GM23338 (cell line): ENCODE data around the gene ZBTB34. TPM values are rescaled to one million over a fixed set of nuclear protein-coding genes. Genes with fewer than 3 reads are reported as not detected.

Experiments
- ATAC-seq: fragments of 200-7000 bp; cut with Tn5 transposase; 3 replicates; pipeline ENCODE4 v1.9.1; 2020
- DNase-seq: peaks from one replicate; pipeline ENCODE4 v3.0.0-alpha.2; 2015; ENCODE audit warnings: low spot score
- H2AFZ ChIP-seq: fragments of 200-600 bp; sonication (generic); 2 replicates; pipeline ENCODE4 v1.8.0; 2016; ENCODE audit warnings: antibody characterized with exemption, mild to moderate bottlenecking, moderate library complexity
- H3F3A ChIP-seq: fragments of 200-600 bp; sonication (generic); replicated peaks from 2 replicates; pipeline ENCODE4 v1.8.0; 2017; ENCODE audit warnings: antibody characterized with exemption, mixed run types, low read depth
- H3K27ac ChIP-seq: fragments of 200-600 bp; sonication (generic); 2 replicates; pipeline ENCODE4 v1.6.1; 2016; ENCODE audit warnings: low read depth
- H3K27me3 ChIP-seq: fragments of 200-600 bp; sonication (generic); 2 replicates; pipeline ENCODE4 v1.8.0; 2016; ENCODE audit warnings: mild to moderate bottlenecking, mixed run types, moderate library complexity; ENCODE audit not compliant: insufficient read depth
- H3K36me3 ChIP-seq: fragments of 200-600 bp; sonication (generic); 2 replicates; pipeline ENCODE4 v1.8.0; 2016; ENCODE audit warnings: mild to moderate bottlenecking; ENCODE audit not compliant: insufficient read depth
- H3K4me1 ChIP-seq: fragments of 200-600 bp; sonication (generic); 2 replicates; pipeline ENCODE4 v1.8.0; 2016; ENCODE audit warnings: mild to moderate bottlenecking, moderate library complexity; ENCODE audit not compliant: insufficient read depth
- H3K4me2 ChIP-seq: fragments of 200-600 bp; sonication (generic); 2 replicates; pipeline ENCODE4 v1.7.1; 2017; ENCODE audit warnings: mixed run types
- H3K4me3 ChIP-seq: fragments of 200-600 bp; sonication (generic); 2 replicates; pipeline ENCODE4 v1.6.1; 2016; ENCODE audit warnings: mixed run types
- H3K79me2 ChIP-seq: fragments of 200-600 bp; sonication (generic); replicated peaks from 2 replicates; pipeline ENCODE4 v1.8.0; 2017; ENCODE audit warnings: mild to moderate bottlenecking; ENCODE audit not compliant: insufficient read depth
- H3K9me2 ChIP-seq: fragments of 200-600 bp; sonication (generic); 2 replicates; pipeline ENCODE4 v1.8.0; 2017; ENCODE audit not compliant: insufficient read depth
- H4K20me1 ChIP-seq: fragments of 200-600 bp; sonication (generic); replicated peaks from 2 replicates; pipeline ENCODE4 v1.8.0; 2017; ENCODE audit warnings: mild to moderate bottlenecking; ENCODE audit not compliant: insufficient read depth
- H3K27ac Mint-ChIP-seq: 2 replicates; pipeline ENCODE4 v1.8.0; 2020; ENCODE audit warnings: inconsistent platforms, mild to moderate bottlenecking, moderate library complexity, mixed read lengths
- H3K27me3 Mint-ChIP-seq: 3 replicates; pipeline ENCODE4 v1.8.0; 2022; ENCODE audit warnings: low read depth, mild to moderate bottlenecking, moderate library complexity, mixed read lengths, inconsistent platforms; ENCODE audit not compliant: insufficient read depth, poor library complexity
- H3K36me3 Mint-ChIP-seq: 3 replicates; pipeline ENCODE4 v1.8.0; 2021; ENCODE audit warnings: low read depth, mild to moderate bottlenecking, inconsistent platforms, moderate library complexity, mixed read lengths
- H3K4me1 Mint-ChIP-seq: 3 replicates; pipeline ENCODE4 v1.8.0; 2020; ENCODE audit warnings: mild to moderate bottlenecking, inconsistent platforms, mixed read lengths
- H3K4me3 Mint-ChIP-seq: 3 replicates; pipeline ENCODE4 v1.8.0; 2021; ENCODE audit warnings: moderate library complexity, mild to moderate bottlenecking, inconsistent platforms, mixed read lengths
- H3K9me3 Mint-ChIP-seq: 3 replicates; pipeline ENCODE4 v1.8.0; 2020; ENCODE audit warnings: moderate library complexity, mild to moderate bottlenecking, inconsistent platforms, mixed read lengths
- CREB1 ChIP-seq: fragments of 250-450 bp; sonication (Bioruptor Pico); IDR thresholded peaks from 2 replicates; pipeline ENCODE4 v1.5.0; 2020; ENCODE audit warnings: low read depth, mild to moderate bottlenecking, moderate library complexity
- JUNB ChIP-seq: IDR thresholded peaks from one replicate; pipeline ENCODE4 v1.6.1; 2016; ENCODE audit warnings: antibody characterized with exemption; ENCODE audit not compliant: unreplicated experiment
- POLR2AphosphoS5 ChIP-seq: IDR thresholded peaks from 2 replicates; pipeline ENCODE4 v1.6.1; 2016; ENCODE audit warnings: antibody characterized with exemption, low read depth
- STAT1 ChIP-seq: IDR thresholded peaks from one replicate; pipeline ENCODE4 v1.6.1; 2016; ENCODE audit warnings: antibody characterized with exemption; ENCODE audit not compliant: unreplicated experiment
- ZNF331 ChIP-seq: fragments of 250-450 bp; sonication (Bioruptor Pico); IDR thresholded peaks from 2 replicates; pipeline ENCODE4 v1.5.0; 2020; ENCODE audit warnings: low read depth, mild to moderate bottlenecking, moderate library complexity
- polyA plus RNA-seq: library from polyadenylated mRNA; unstranded; fragments of >200 nt; fragmentation: Nextera tagmentation; extraction: Ambion mirVana; gene quantifications from 2 replicates; pipeline ENCODE4 v1.2.1, GENCODE V29; 2016
- total RNA-seq: library from RNA; depleted of rRNA; stranded (reverse); fragments of >200 nt; shearing (Covaris generic); gene quantifications from 2 replicates; pipeline ENCODE4 v1.2.3, GENCODE V29; 2014
- TF ChIP-seq, protein P1 (sequence below): fragments of 250-450 bp; sonication (Bioruptor Pico); IDR thresholded peaks from 2 replicates; pipeline ENCODE4 v1.5.0; 2020; ENCODE audit warnings: mild to moderate bottlenecking, moderate library complexity
- TF ChIP-seq, protein P2 (sequence below), 2 experiments: fragments of 200-600 bp in 1 of 2; sonication (generic) in 1 of 2; conservative IDR thresholded peaks; 2 replicates each; pipeline versions ENCODE4 v1.5.1 to v1.6.1; 2016 to 2017; ENCODE audit warnings: antibody characterized with exemption in 2 of 2, low read depth in 2 of 2, mild to moderate bottlenecking in 2 of 2, moderate library complexity in 1 of 2

ZBTB34 gene
- total and polyA plus RNA-seq, 2 experiments from 2014 or later: 6.4 to 21.9 TPM

DNA sequence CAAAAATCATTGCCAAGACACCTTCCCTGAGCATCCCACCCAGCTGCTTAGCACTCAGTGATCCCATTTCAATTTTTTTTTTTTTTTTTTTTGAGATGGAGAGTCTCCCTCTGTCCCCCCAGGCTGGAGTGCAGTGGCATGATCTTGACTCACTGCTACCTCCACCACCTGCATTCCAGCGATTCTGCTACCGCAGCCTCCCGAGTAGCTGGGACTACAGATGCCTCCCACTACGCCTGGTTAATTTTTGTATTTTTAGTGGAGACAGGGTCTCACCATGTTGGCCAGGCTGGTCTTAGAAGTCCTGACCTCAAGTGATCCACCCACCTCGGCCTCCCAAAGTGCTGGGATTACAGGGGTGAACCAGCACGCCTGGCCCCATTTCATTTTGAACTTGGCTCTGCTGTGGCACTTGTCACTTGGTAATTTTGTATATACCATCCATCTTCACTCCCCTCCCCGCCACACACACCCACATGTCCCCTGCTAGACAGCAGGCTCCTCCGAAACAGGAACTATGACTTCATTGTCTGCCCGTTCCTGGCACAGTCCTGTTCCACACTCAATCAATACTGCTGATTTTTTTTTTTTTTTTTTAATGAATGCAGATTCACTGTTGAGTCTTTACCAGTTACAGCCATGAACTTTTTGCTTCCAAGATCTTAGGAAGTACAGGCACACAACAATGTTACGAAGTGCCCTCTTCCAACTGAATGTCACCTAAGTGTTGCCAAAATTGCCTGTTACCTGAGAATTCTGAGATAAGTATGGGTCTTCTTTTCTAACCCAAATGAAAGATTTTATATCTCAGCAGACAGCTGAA is 17.3 kb upstream of the ZBTB34 start (continued):
- TF ChIP-seq, protein P1, sequence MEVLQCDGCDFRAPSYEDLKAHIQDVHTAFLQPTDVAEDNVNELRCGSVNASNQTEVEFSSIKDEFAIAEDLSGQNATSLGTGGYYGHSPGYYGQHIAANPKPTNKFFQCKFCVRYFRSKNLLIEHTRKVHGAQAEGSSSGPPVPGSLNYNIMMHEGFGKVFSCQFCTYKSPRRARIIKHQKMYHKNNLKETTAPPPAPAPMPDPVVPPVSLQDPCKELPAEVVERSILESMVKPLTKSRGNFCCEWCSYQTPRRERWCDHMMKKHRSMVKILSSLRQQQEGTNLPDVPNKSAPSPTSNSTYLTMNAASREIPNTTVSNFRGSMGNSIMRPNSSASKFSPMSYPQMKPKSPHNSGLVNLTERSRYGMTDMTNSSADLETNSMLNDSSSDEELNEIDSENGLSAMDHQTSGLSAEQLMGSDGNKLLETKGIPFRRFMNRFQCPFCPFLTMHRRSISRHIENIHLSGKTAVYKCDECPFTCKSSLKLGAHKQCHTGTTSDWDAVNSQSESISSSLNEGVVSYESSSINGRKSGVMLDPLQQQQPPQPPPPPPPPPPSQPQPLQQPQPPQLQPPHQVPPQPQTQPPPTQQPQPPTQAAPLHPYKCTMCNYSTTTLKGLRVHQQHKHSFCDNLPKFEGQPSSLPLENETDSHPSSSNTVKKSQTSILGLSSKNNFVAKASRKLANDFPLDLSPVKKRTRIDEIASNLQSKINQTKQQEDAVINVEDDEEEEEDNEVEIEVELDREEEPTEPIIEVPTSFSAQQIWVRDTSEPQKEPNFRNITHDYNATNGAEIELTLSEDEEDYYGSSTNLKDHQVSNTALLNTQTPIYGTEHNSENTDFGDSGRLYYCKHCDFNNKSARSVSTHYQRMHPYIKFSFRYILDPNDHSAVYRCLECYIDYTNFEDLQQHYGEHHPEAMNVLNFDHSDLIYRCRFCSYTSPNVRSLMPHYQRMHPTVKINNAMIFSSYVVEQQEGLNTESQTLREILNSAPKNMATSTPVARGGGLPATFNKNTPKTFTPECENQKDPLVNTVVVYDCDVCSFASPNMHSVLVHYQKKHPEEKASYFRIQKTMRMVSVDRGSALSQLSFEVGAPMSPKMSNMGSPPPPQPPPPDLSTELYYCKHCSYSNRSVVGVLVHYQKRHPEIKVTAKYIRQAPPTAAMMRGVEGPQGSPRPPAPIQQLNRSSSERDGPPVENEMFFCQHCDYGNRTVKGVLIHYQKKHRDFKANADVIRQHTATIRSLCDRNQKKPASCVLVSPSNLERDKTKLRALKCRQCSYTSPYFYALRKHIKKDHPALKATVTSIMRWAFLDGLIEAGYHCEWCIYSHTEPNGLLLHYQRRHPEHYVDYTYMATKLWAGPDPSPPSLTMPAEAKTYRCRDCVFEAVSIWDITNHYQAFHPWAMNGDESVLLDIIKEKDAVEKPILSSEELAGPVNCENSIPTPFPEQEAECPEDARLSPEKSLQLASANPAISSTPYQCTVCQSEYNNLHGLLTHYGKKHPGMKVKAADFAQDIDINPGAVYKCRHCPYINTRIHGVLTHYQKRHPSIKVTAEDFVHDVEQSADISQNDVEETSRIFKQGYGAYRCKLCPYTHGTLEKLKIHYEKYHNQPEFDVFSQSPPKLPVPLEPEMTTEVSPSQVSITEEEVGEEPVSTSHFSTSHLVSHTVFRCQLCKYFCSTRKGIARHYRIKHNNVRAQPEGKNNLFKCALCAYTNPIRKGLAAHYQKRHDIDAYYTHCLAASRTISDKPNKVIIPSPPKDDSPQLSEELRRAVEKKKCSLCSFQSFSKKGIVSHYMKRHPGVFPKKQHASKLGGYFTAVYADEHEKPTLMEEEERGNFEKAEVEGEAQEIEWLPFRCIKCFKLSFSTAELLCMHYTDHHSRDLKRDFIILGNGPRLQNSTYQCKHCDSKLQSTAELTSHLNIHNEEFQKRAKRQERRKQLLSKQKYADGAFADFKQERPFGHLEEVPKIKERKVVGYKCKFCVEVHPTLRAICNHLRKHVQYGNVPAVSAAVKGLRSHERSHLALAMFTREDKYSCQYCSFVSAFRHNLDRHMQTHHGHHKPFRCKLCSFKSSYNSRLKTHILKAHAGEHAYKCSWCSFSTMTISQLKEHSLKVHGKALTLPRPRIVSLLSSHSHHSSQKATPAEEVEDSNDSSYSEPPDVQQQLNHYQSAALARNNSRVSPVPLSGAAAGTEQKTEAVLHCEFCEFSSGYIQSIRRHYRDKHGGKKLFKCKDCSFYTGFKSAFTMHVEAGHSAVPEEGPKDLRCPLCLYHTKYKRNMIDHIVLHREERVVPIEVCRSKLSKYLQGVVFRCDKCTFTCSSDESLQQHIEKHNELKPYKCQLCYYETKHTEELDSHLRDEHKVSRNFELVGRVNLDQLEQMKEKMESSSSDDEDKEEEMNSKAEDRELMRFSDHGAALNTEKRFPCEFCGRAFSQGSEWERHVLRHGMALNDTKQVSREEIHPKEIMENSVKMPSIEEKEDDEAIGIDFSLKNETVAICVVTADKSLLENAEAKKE (CRISPR knock-in tag): no peak
- TF ChIP-seq STAT1: no peak

DNA sequence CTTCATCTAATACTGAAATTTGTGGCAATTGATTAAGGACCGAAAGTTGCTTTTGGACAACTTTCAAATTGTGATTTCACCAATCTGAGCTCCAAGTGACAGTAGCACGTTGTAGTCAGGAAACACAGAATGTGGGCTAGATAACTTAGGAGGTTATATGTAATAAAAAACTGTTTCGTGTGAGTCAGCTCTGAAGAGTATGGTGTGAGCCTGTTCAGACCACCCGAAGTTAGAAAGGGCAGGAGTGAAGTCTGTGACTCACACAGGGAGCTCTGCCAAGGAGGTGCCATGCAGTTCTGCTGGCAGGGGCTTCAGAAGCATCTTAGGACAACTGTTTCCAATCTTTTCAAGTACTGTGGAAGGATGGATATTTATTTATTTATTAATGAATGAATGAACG is 16.4 kb upstream of the ZBTB34 start:
- H3K27me3 ChIP-seq: no peaks in the 10 kb centered on the region
- no peak overlapping the region for H3K4me3 ChIP-seq
- H2AFZ ChIP-seq: no peak overlapping the region
- H3K36me3 ChIP-seq: no peaks in the 10 kb centered on the region
- H3K4me2 ChIP-seq: no peak overlapping the region
- ATAC-seq (no peak), DNase-seq (no peak)
- no peaks in the 10 kb centered on the region for H3K79me2 ChIP-seq
- Mint-ChIP-seq H3K27ac (no peak overlapping the region), H3K27me3 (peaks cover 1% of the 10 kb centered on the region), H3K4me1 (peaks cover 4% of the 10 kb centered on the region), H3K36me3 (no peaks in the 10 kb centered on the region), H3K9me3 (no peaks in the 10 kb centered on the region), H3K4me3 (no peak overlapping the region)
- H3K9me2 ChIP-seq: no peaks in the 10 kb centered on the region
- no peak overlapping the region for H3K27ac ChIP-seq
- no peaks in the 10 kb centered on the region for H3F3A ChIP-seq
- no peaks in the 10 kb centered on the region; the same call in 1 of the 2 replicates for H4K20me1 ChIP-seq
- H3K4me1 ChIP-seq: no peaks in the 10 kb centered on the region
- no peak for TF ChIP-seq JUNB
- no peak for TF ChIP-seq CREB1 (CRISPR knock-in tag)
- no peak for TF ChIP-seq ZNF331 (CRISPR knock-in tag)
- TF ChIP-seq, protein P1 (CRISPR knock-in tag): no peak
- TF ChIP-seq POLR2AphosphoS5: no peak
- TF ChIP-seq, protein P2, sequence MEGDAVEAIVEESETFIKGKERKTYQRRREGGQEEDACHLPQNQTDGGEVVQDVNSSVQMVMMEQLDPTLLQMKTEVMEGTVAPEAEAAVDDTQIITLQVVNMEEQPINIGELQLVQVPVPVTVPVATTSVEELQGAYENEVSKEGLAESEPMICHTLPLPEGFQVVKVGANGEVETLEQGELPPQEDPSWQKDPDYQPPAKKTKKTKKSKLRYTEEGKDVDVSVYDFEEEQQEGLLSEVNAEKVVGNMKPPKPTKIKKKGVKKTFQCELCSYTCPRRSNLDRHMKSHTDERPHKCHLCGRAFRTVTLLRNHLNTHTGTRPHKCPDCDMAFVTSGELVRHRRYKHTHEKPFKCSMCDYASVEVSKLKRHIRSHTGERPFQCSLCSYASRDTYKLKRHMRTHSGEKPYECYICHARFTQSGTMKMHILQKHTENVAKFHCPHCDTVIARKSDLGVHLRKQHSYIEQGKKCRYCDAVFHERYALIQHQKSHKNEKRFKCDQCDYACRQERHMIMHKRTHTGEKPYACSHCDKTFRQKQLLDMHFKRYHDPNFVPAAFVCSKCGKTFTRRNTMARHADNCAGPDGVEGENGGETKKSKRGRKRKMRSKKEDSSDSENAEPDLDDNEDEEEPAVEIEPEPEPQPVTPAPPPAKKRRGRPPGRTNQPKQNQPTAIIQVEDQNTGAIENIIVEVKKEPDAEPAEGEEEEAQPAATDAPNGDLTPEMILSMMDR (conservative IDR thresholded peaks at IDR 0.05; ENCODE audit: low read depth in 2 of 2): no peak
